Activated gamma-delta T cell (primary cell): ENCODE measurements around the gene AQP7.
"Not testable (repeated sequence)": the region's sequence is repeated elsewhere in the genome, so short reads cannot be mapped to it uniquely, and the experiment has no call there.

Source experiments
- DNase-seq: peaks from one replicate; lab custom pipeline; 2025; lab: John Stamatoyannopoulos, UW

Gene AQP7

GRCh38 chr9:33433871-33434270, 31.5 kb upstream of the AQP7 start:
- DNase-seq: no peak

GRCh38 chr9:33431420-33431819, 29.1 kb upstream of the AQP7 start:
- DNase-seq: no peak

DNA sequence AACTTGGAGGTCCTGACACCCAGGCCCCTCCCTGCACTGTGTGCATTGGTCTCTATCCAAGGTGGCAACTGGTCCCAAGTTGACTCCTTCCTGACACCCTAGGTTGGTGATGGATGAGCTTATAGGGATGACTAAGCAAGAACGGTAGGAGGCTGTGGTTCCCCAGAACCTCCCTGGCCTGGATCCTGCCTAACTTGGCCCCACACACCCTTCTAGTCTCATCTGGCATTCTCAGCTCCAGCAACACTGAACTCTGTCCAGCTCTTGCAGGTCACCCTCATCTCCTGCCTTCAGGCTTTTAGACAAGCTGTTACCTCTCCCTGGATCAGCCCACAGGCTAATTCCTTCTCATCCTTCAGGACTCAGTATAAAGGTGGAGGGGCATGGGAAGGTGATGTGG, 28.6 kb upstream of the AQP7 start:
- no peak for DNase-seq

GRCh38 chr9:33429256-33429985, 27.1 kb upstream of the AQP7 start:
- DNase-seq: no peak

- no peak for DNase-seq
Measured at GRCh38 chr9:33426843-33427293, 24.5 kb upstream of the AQP7 start.

DNA sequence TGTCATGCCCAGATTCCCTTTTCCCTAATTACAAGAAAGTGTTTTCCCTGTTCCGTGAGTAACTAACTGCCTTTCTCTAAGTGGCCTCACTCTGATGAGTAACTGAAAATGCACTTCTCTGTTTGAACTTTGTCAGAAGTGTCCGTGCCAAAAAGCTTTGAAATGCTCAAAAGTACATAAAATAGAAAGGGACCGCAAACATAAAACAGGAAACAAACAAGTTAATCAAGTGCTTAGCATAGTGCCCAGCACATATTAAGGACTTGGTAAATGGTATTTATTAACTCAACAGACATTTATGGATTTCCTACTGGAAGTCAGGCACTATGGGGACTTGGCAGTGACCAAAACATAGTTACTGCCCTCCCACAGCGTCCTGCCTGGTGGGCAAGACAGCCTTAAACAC, 22.8 kb upstream of the AQP7 start:
- no peak for DNase-seq

- not testable (repeated sequence) for DNase-seq
Measured at GRCh38 chr9:33424492-33424891, 22.1 kb upstream of the AQP7 start.

- not testable (repeated sequence) for DNase-seq
Measured at GRCh38 chr9:33424043-33424442, 21.7 kb upstream of the AQP7 start.

DNA sequence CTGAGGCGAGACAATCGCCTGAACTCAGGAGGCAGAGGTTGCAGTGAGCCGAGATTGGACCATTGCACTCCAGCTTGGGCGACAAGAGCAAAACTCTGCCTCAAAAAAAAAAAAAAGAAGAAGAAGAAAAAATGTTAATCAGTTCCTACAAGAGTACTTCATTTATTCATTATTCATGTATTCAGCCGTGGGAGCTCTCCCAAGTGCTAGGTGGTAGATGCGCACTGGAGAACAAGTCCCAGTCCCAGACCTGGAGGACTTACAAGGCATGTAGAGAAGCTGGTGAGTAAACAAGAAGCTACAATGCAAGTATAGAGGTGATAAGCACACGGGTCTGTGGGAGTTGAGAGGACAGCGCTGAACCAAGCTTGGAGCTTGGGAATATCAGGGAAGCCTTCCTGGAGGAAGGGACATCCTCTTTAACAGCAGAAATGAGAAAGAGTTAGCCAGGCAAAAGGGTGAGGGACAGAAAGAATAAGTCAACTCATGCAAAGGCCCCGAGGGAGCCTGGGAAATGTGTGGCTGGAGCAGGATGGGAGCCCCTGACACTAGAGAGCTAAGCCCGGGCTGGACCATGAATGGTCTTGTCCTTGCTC, 17.4 kb upstream of the AQP7 start:
- no peak for DNase-seq

- no peak for DNase-seq
Measured at GRCh38 chr9:33418090-33418489, 15.7 kb upstream of the AQP7 start.

- no peak for DNase-seq
Measured at GRCh38 chr9:33416996-33417395, 14.6 kb upstream of the AQP7 start.

DNA sequence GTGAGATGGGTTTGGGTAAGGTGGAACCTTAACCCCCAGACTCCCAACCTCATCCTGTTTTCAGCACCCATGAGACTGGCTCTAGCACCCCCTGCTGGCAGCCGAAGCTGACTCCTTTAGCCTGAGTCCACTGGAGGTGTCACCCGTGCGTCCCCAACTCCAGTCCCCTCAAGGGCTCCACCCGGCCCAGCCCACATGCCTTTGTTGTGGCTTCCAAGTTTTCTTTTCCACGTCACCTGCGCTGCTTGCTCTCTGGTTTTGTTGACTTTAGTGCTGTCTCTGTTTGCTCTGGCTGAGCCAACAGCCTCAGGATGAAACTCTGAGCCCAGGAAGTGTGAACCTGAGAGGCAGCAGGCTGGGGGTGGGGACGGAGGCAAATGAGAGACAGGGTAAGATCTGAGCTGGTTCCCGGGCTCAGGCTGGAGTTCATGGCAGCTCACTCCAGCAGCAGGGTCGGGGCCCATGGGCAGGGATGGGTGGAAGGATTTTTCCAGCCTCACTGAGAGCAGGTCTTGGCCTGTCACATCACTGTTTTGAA, 13.2 kb upstream of the AQP7 start:
- DNase-seq: no peak

DNA sequence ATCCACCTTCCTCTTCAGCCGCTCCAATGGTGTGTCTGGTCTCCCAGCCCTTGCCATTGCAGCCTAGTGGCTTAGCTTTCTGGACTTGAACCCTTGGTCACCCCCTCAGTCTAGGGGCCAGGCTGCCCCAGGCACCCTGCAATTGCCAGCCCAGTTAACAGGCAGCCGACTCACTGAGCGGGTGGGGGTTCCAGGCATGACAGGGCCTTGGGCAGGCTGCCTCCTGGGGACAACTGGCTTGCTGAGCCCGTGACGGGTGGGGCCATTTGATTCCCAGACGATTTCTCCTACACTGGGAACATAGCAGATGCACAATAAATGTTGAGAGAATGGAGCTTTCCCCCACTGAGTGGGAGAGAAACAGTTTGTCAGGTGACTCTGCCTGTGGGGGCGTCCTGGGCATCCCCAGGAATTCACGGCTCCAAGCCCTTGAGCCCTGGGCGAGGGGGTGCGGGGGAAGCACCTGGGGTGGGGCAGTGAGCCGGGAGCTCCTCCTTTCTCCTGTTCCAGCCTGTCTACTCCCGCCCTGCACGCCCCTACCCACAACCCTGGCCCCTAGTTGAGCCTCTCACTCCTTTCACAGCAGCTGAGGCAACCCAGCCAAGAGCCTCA, 12.6 kb upstream of the AQP7 start:
- DNase-seq: no peak

GRCh38 chr9:33414268-33414667, 11.9 kb upstream of the AQP7 start:
- no peak for DNase-seq

- no peak for DNase-seq
Measured at GRCh38 chr9:33408087-33408486, 5.7 kb upstream of the AQP7 start.

DNA sequence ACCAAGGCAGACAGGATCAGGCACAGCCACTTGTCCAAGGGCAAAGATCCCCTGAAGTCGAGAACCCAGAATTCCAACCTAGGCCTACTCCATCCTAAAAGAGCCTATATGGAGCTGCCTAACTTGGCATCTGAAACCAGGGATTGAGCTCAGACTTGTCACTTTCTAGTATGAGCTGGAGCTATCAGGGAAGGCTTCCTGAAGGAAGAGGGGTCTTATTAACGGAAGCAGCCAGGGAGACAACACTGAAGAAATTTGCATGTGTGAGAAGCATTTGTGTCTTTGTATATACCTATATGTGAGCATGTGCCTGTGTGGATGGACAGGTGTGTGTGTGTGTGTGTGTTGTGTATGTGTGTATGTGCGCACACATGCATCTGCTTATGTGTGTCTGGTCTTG, 4.7 kb upstream of the AQP7 start:
- DNase-seq: no peak

DNA sequence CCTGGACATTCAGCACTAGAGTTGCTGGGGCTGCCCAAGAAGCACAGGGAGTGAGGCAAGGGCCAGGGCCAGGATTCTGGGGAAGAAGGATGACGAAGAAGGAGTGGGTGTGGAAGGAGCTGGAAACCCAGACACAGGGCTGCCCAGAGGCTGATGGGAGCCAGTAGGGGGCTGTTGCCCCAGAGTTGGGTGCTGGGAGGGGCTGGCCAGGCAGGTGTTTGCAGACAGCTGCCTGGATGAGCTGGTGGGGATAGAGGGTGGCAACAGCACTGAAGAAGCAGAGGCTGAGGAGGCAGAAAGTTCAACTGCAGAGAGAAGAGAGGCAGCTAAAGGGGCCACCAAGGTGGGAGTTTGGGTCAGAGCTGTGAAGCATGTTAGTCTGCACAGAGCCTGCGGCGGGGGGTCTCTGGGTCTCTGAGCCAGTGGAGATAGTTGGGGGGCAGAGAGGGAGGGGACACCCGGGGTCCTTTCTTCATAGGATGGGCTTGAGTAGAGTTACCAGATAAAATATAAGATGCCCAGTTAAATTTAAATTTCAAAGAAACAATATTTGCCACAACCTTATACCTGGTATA, 2.5 kb upstream of the AQP7 start:
- no peak for DNase-seq

GRCh38 chr9:33403941-33404787, 1.8 kb upstream of the AQP7 start:
- DNase-seq: no peak

DNA sequence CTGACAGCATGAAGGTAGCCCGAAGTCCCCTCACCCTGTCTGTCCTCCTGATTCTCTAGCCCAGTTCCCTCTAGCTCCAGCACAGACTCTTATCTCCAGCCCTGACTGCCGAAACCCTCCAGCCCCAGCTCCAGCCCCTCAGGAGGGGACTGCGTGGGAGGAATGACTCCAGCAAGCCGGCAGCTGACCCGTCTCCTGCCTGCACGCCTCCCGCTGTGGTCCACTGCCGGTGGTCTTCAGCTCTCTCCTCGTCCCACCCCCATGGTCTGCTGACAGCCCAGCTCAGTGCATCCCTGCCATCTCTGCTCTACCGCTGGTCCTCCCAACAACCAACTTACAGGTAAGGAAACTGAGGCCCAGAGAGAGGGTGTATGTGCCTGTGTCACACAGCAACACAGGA, 559 bp downstream of the AQP7 start:
- not testable (repeated sequence) for DNase-seq

DNA sequence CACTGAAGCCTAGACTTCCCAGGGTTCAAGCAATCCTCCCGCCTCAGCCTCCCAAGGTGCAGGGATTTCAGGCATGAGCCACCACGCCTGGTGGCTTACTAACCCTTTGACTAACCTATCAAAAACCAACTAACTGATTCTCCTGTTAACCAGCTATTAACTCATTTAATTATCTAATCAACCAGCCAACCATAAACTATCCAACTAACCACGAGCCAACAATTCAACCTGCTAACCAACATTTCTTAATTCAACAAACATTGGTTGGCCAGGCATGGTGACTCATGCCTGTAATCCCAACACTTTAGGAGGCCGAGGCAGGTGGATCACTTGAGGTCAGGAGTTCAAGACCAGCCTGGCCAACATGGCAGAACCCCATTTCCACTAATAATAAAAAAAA, 3.3 kb downstream of the AQP7 start:
- not testable (repeated sequence) for DNase-seq

DNA sequence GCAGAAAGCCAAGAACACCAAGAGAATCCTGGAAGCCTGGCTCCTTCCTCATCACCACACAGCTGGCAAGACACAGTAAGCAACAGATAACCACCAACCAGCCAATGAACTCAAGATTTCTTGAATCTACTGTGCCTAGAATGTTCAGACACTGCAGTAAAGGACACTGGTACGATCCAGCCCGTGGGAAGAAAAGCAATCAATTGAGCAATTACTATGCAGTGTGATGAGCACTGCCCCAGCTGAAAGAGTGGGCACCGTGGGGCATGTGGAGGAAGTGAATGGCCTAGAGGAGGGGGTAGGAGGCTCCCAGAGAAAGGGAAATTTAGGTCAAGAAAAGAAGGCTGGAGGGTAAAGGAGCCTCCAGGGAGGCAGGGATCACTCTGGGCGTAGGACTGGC, 4.6 kb downstream of the AQP7 start:
- not testable (repeated sequence) for DNase-seq
